WTC11 (cell line): ENCODE measurements around the gene DNAJB8. TPM values are rescaled to one million over a fixed set of nuclear protein-coding genes. Genes with fewer than 3 reads are reported as not detected.

Experiments used
- AR ChIP-seq: fragments of 250-450 bp; sonication (Bioruptor Pico); IDR thresholded peaks from 2 replicates; pipeline ENCODE4 v1.9.0; 2021; ENCODE audit warnings: mild to moderate bottlenecking
- CBFB ChIP-seq: sonication (generic); formaldehyde crosslinking; IDR thresholded peaks from 2 replicates; pipeline ENCODE4 v1.8.1; 2022; ENCODE audit warnings: mild to moderate bottlenecking, low read depth, missing genetic modification reagents
- CREB1 ChIP-seq: sonication (generic); formaldehyde crosslinking; IDR thresholded peaks from 2 replicates; pipeline ENCODE4 v1.8.0; 2023; ENCODE audit warnings: mild to moderate bottlenecking, missing genetic modification reagents
- ESRRA ChIP-seq: sonication (generic); formaldehyde crosslinking; IDR thresholded peaks from 2 replicates; pipeline ENCODE4 v1.8.1; 2022; ENCODE audit warnings: mild to moderate bottlenecking, missing genetic modification reagents, borderline replicate concordance
- FOXK1 ChIP-seq: sonication (generic); formaldehyde crosslinking; IDR thresholded peaks from 2 replicates; pipeline ENCODE4 v1.8.0; 2022; ENCODE audit warnings: mild to moderate bottlenecking, moderate library complexity, missing genetic modification reagents
- GABPB1 ChIP-seq: sonication (generic); formaldehyde crosslinking; IDR thresholded peaks from 2 replicates; pipeline ENCODE4 v1.8.1; 2023; ENCODE audit warnings: mild to moderate bottlenecking, missing genetic modification reagents
- NR2C2 ChIP-seq: sonication (generic); formaldehyde crosslinking; IDR thresholded peaks from 2 replicates; pipeline ENCODE4 v1.8.0; 2022; ENCODE audit warnings: mild to moderate bottlenecking, missing genetic modification reagents
- PRDM15 ChIP-seq: sonication (generic); formaldehyde crosslinking; IDR thresholded peaks from 2 replicates; pipeline ENCODE4 v1.8.0; 2022; ENCODE audit warnings: missing genetic modification reagents
- PREB ChIP-seq: sonication (generic); formaldehyde crosslinking; IDR thresholded peaks from 2 replicates; pipeline ENCODE4 v1.8.1; 2022; ENCODE audit warnings: mild to moderate bottlenecking, missing genetic modification reagents, moderate library complexity, borderline replicate concordance
- ZNF263 ChIP-seq: sonication (generic); formaldehyde crosslinking; IDR thresholded peaks from 2 replicates; pipeline ENCODE4 v1.8.1; 2022; ENCODE audit warnings: low read depth, mild to moderate bottlenecking, moderate library complexity, missing genetic modification reagents
- ZSCAN18 ChIP-seq: fragments of 250-450 bp; sonication (Bioruptor Pico); IDR thresholded peaks from 2 replicates; pipeline ENCODE4 v2.1.2; 2022; ENCODE audit warnings: mild to moderate bottlenecking, moderate library complexity
- total RNA-seq: library from RNA; stranded (reverse); gene quantifications from 3 replicates; pipeline ENCODE4 v1.2.3, GENCODE V29; 2021
- TF ChIP-seq, protein P1 (sequence below): sonication (generic); formaldehyde crosslinking; IDR thresholded peaks from 2 replicates; pipeline ENCODE4 v1.8.0; 2023; ENCODE audit warnings: missing genetic modification reagents, mild to moderate bottlenecking, borderline replicate concordance
- TF ChIP-seq, protein P2 (sequence below): sonication (generic); formaldehyde crosslinking; IDR thresholded peaks from 2 replicates; pipeline ENCODE4 v1.8.0; 2023; ENCODE audit warnings: missing genetic modification reagents
- TF ChIP-seq, protein P3 (sequence below): sonication (generic); formaldehyde crosslinking; IDR thresholded peaks from 2 replicates; pipeline ENCODE4 v1.8.1; 2022; ENCODE audit warnings: mild to moderate bottlenecking, moderate library complexity, missing genetic modification reagents
- TF ChIP-seq, protein P4 (sequence below): sonication (generic); formaldehyde crosslinking; IDR thresholded peaks from 2 replicates; pipeline ENCODE4 v1.8.0; 2022; ENCODE audit warnings: mild to moderate bottlenecking, missing genetic modification reagents

Gene DNAJB8
- total RNA-seq, 1 experiment from 2014 or later = not detected

DNA sequence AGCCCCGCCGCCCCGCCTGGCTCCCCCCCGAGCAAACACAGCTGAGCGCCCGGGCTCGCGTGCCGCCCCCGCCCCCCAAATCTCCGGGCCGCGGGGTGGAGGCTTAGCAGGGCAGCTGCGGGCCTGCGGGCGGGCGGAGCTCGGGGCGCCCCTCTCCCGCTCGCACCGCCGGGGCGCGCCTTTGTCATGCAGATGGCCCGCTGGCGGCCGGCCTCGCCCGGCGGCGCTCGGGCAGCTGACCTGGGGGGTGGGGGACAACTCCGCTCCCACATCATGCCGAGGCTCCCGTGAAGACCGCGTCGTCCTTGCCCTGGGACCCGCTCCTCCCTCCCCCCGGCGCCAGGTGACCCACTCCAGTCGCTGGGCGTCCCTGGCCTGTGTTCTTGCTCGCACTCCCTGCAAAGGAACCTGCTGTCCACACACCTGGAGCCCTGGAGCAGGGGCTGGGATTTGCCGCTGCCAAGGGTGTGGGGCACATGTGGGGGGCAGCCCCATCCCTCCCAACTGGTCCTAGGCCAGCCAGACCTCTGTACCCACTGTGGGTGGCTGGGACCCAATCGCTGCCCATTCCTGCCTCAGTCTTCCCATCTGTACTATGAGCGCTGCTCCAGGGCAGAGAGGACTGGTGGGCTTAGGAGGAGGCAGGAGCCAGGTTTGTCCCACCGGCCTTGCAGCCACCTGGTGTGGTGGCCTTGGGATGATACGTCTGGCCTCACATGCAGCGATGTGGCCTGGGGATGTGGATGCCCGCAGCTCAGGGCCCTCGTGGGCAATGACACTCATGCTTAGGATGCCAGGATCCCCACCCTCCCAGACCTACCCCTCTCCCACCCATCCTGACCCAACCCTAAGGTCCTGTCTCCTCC, 33.5 kb downstream of the DNAJB8 start (continued):
- TF ChIP-seq PRDM15 (CRISPR knock-in tag) (peak; percentile 42; the same call in 1 of the 2 replicates), AR (CRISPR knock-in tag) (no peak), CREB1 (no peak), NR2C2 (CRISPR knock-in tag) (no peak), CBFB (CRISPR knock-in tag) (no peak), ESRRA (CRISPR knock-in tag) (0 out of 2 replicates have a peak, but pooled peaks have one; percentile 18), GABPB1 (CRISPR knock-in tag) (no peak), ZNF263 (CRISPR knock-in tag) (peak; percentile 54; the same call in 1 of the 2 replicates), ZSCAN18 (CRISPR knock-in tag) (no peak), PREB (CRISPR knock-in tag) (no peak), FOXK1 (peak; percentile 63; the same call in 1 of the 2 replicates)
- TF ChIP-seq, protein P1, sequence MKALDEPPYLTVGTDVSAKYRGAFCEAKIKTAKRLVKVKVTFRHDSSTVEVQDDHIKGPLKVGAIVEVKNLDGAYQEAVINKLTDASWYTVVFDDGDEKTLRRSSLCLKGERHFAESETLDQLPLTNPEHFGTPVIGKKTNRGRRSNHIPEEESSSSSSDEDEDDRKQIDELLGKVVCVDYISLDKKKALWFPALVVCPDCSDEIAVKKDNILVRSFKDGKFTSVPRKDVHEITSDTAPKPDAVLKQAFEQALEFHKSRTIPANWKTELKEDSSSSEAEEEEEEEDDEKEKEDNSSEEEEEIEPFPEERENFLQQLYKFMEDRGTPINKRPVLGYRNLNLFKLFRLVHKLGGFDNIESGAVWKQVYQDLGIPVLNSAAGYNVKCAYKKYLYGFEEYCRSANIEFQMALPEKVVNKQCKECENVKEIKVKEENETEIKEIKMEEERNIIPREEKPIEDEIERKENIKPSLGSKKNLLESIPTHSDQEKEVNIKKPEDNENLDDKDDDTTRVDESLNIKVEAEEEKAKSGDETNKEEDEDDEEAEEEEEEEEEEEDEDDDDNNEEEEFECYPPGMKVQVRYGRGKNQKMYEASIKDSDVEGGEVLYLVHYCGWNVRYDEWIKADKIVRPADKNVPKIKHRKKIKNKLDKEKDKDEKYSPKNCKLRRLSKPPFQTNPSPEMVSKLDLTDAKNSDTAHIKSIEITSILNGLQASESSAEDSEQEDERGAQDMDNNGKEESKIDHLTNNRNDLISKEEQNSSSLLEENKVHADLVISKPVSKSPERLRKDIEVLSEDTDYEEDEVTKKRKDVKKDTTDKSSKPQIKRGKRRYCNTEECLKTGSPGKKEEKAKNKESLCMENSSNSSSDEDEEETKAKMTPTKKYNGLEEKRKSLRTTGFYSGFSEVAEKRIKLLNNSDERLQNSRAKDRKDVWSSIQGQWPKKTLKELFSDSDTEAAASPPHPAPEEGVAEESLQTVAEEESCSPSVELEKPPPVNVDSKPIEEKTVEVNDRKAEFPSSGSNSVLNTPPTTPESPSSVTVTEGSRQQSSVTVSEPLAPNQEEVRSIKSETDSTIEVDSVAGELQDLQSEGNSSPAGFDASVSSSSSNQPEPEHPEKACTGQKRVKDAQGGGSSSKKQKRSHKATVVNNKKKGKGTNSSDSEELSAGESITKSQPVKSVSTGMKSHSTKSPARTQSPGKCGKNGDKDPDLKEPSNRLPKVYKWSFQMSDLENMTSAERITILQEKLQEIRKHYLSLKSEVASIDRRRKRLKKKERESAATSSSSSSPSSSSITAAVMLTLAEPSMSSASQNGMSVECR = no peak
- TF ChIP-seq, protein P2, sequence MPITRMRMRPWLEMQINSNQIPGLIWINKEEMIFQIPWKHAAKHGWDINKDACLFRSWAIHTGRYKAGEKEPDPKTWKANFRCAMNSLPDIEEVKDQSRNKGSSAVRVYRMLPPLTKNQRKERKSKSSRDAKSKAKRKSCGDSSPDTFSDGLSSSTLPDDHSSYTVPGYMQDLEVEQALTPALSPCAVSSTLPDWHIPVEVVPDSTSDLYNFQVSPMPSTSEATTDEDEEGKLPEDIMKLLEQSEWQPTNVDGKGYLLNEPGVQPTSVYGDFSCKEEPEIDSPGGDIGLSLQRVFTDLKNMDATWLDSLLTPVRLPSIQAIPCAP = no peak
- TF ChIP-seq, protein P3, sequence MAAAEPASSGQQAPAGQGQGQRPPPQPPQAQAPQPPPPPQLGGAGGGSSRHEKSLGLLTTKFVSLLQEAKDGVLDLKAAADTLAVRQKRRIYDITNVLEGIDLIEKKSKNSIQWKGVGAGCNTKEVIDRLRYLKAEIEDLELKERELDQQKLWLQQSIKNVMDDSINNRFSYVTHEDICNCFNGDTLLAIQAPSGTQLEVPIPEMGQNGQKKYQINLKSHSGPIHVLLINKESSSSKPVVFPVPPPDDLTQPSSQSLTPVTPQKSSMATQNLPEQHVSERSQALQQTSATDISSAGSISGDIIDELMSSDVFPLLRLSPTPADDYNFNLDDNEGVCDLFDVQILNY = peak; percentile 28; the same call in 1 of the 2 replicates
- TF ChIP-seq, protein P4, sequence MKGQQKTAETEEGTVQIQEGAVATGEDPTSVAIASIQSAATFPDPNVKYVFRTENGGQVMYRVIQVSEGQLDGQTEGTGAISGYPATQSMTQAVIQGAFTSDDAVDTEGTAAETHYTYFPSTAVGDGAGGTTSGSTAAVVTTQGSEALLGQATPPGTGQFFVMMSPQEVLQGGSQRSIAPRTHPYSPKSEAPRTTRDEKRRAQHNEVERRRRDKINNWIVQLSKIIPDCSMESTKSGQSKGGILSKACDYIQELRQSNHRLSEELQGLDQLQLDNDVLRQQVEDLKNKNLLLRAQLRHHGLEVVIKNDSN = peak; percentile 57; the same call in 1 of the 2 replicates
